Measurements from ENCODE around the gene IFNE.

Gene IFNE

GRCh38 chr9:21482213-21482612, at the start of gene IFNE:
Gene IFNE, minus strand, starts transcription at chr9:21482313. Its CDS starts 619 bp downstream, at chr9:21481694.
- in situ Hi-C loops (cut with HindIII; ENCODE audit: low pct_unique_long_range_greater_than_20kb, low sequenced_read_pairs) = no loop called here
- TF ChIP-seq JUND (IDR thresholded peaks at IDR 0.05; ENCODE audit: low read depth) = no peak
- DNase-seq (ENCODE audit: low read depth in 1 of 2, low spot score in 1 of 2) = no peak

GRCh38 chr9:21528123-21528808, 46.2 kb upstream of the IFNE start:
- no peak for TF ChIP-seq JUND (IDR thresholded peaks at IDR 0.05; ENCODE audit: low read depth)
- DNase-seq (ENCODE audit: low read depth in 1 of 2, low spot score in 1 of 2) = no peak
- in situ Hi-C loops (cut with HindIII; ENCODE audit: low pct_unique_long_range_greater_than_20kb, low sequenced_read_pairs) = no loop called here

- in situ Hi-C loops (cut with HindIII; ENCODE audit: low pct_unique_long_range_greater_than_20kb, low sequenced_read_pairs) = no loop called here
- DNase-seq (ENCODE audit: low read depth in 1 of 2, low spot score in 1 of 2) = no peak
- no peak for TF ChIP-seq JUND (IDR thresholded peaks at IDR 0.05; ENCODE audit: low read depth)
Observed at GRCh38 chr9:21527579-21527978, 45.5 kb upstream of the IFNE start.

- TF ChIP-seq JUND (IDR thresholded peaks at IDR 0.05; ENCODE audit: low read depth) = no peak
- DNase-seq (ENCODE audit: low read depth in 1 of 2, low spot score in 1 of 2) = no peak
- in situ Hi-C loops (cut with HindIII; ENCODE audit: low pct_unique_long_range_greater_than_20kb, low sequenced_read_pairs) = no loop called here
Observed at GRCh38 chr9:21525174-21525573, 43.1 kb upstream of the IFNE start.

- in situ Hi-C loops (cut with HindIII; ENCODE audit: low pct_unique_long_range_greater_than_20kb, low sequenced_read_pairs) = no loop called here
- DNase-seq (ENCODE audit: low read depth in 1 of 2, low spot score in 1 of 2) = no peak
- no peak for TF ChIP-seq JUND (IDR thresholded peaks at IDR 0.05; ENCODE audit: low read depth)
Observed at GRCh38 chr9:21524099-21524830, 42.2 kb upstream of the IFNE start.

GRCh38 chr9:21523021-21524014, 41.2 kb upstream of the IFNE start:
- DNase-seq (ENCODE audit: low read depth in 1 of 2, low spot score in 1 of 2) = no peak
- no peak for TF ChIP-seq JUND (IDR thresholded peaks at IDR 0.05; ENCODE audit: low read depth)
- in situ Hi-C loops (cut with HindIII; ENCODE audit: low pct_unique_long_range_greater_than_20kb, low sequenced_read_pairs) = no loop called here

- no peak for DNase-seq (ENCODE audit: low read depth in 1 of 2, low spot score in 1 of 2)
- no peak for TF ChIP-seq JUND (IDR thresholded peaks at IDR 0.05; ENCODE audit: low read depth)
- in situ Hi-C loops (cut with HindIII; ENCODE audit: low pct_unique_long_range_greater_than_20kb, low sequenced_read_pairs) = no loop called here
Observed at GRCh38 chr9:21522348-21522747, 40.2 kb upstream of the IFNE start.

- in situ Hi-C loops (cut with HindIII; ENCODE audit: low pct_unique_long_range_greater_than_20kb, low sequenced_read_pairs) = no loop called here
- no peak for DNase-seq (ENCODE audit: low read depth in 1 of 2, low spot score in 1 of 2)
- no peak for TF ChIP-seq JUND (IDR thresholded peaks at IDR 0.05; ENCODE audit: low read depth)
Observed at GRCh38 chr9:21521448-21521847, 39.3 kb upstream of the IFNE start.

GRCh38 chr9:21520501-21521228, 38.6 kb upstream of the IFNE start:
- no peak for DNase-seq (ENCODE audit: low read depth in 1 of 2, low spot score in 1 of 2)
- no peak for TF ChIP-seq JUND (IDR thresholded peaks at IDR 0.05; ENCODE audit: low read depth)
- in situ Hi-C loops (cut with HindIII; ENCODE audit: low pct_unique_long_range_greater_than_20kb, low sequenced_read_pairs) = no loop called here

- no peak for TF ChIP-seq JUND (IDR thresholded peaks at IDR 0.05; ENCODE audit: low read depth)
- in situ Hi-C loops (cut with HindIII; ENCODE audit: low pct_unique_long_range_greater_than_20kb, low sequenced_read_pairs) = no loop called here
- DNase-seq (ENCODE audit: low read depth in 1 of 2, low spot score in 1 of 2) = no peak
Observed at GRCh38 chr9:21519855-21520434, 37.8 kb upstream of the IFNE start.

- no peak for DNase-seq (ENCODE audit: low read depth in 1 of 2, low spot score in 1 of 2)
- TF ChIP-seq JUND (IDR thresholded peaks at IDR 0.05; ENCODE audit: low read depth) = no peak
- in situ Hi-C loops (cut with HindIII; ENCODE audit: low pct_unique_long_range_greater_than_20kb, low sequenced_read_pairs) = no loop called here
Observed at GRCh38 chr9:21516796-21517195, 34.7 kb upstream of the IFNE start.

- no peak for TF ChIP-seq JUND (IDR thresholded peaks at IDR 0.05; ENCODE audit: low read depth)
- DNase-seq (ENCODE audit: low read depth in 1 of 2, low spot score in 1 of 2) = no peak
- in situ Hi-C loops (cut with HindIII; ENCODE audit: low pct_unique_long_range_greater_than_20kb, low sequenced_read_pairs) = no loop called here
Observed at GRCh38 chr9:21513431-21513830, 31.3 kb upstream of the IFNE start.

Measured in T47D (cell line).